HG03571 (cell line): ENCODE measurements around the gene UGT2B7.

Experiments used
- ATAC-seq: cut with Tn5 transposase; IDR thresholded peaks from one replicate; pipeline ENCODE4 v1.9.1; 2021; ENCODE audit not compliant: unreplicated experiment

Gene UGT2B7

GRCh38 chr4:69147334-69147733 is 51.1 kb downstream of the UGT2B7 start:
- no peak for ATAC-seq

- no peak for ATAC-seq
Observed at GRCh38 chr4:69154021-69154420, 57.7 kb downstream of the UGT2B7 start.

GRCh38 chr4:69156913-69157312 is 60.6 kb downstream of the UGT2B7 start:
- no peak for ATAC-seq
